SK-N-MC (cell line): ENCODE data around the gene SMARCA1.

Source experiments
- EZH2 ChIP-seq: fragments of 200-600 bp; sonication (generic); IDR thresholded peaks from one replicate; pipeline ENCODE4 v1.6.1; 2017; ENCODE audit warnings: antibody characterized with exemption
- FOXP2 ChIP-seq: optimal IDR thresholded peaks from 2 replicates; pipeline ENCODE3; 2011; ENCODE audit warnings: mild to moderate bottlenecking, moderate library complexity; ENCODE audit not compliant: insufficient read depth; ENCODE audit errors: extremely low read length, control extremely low read depth
- POLR2AphosphoS5 ChIP-seq: IDR thresholded peaks from 2 replicates; pipeline ENCODE4 v1.6.1; 2012; ENCODE audit warnings: mild to moderate bottlenecking, low read depth, low read length, borderline replicate concordance

DNA sequence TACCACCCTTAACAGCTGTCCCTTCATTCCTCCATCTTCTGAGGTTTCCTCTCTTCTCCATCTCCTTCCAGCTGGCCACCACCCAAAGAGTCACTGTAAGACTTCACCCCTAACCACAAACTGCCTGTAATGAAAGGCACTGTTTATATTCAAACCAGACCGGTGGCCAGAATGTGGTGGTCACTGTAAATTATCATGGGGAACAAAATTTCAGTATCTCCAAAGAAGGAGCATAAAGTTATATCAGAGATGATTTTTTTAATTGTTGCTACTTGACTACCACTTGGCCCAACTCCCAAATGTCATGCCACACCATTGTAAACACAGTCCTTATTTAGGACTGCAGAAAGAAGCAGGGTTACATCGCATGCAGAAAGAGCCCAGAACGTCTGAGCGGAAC is 44.8 kb downstream of the SMARCA1 start:
- TF ChIP-seq POLR2AphosphoS5 (no peak), EZH2 (no peak), FOXP2 (no peak)
